H1 (cell line): Measurements from ENCODE around the gene FIG4. TPM values are rescaled to one million over a fixed set of nuclear protein-coding genes. Genes with fewer than 3 reads are reported as not detected.

ENCODE experiments used
- CEBPB ChIP-seq: IDR thresholded peaks from 2 replicates; pipeline ENCODE4 v1.6.1; 2012; ENCODE audit warnings: low read depth, low read length
- E2F6 ChIP-seq: IDR thresholded peaks from 2 replicates; pipeline ENCODE4 v1.6.1; 2012; ENCODE audit warnings: inconsistent platforms
- EZH2 ChIP-seq: fragments of 200-600 bp; sonication (generic); IDR thresholded peaks from 2 replicates; pipeline ENCODE4 v1.7.1; 2012; ENCODE audit warnings: low read depth, mild to moderate bottlenecking, moderate library complexity, low read length, inconsistent platforms; ENCODE audit not compliant: severe bottlenecking
- NANOG ChIP-seq: IDR thresholded peaks from 2 replicates; pipeline ENCODE4 v1.6.1; 2011; ENCODE audit warnings: low read length, low read depth, mild to moderate bottlenecking, inconsistent platforms; ENCODE audit not compliant: insufficient read depth, poor library complexity, severe bottlenecking
- PHF8 ChIP-seq: fragments of 200-600 bp; sonication (generic); conservative IDR thresholded peaks from 2 replicates; pipeline ENCODE4 v1.7.1; 2012; ENCODE audit warnings: low read depth, mild to moderate bottlenecking, inconsistent platforms, low read length, moderate library complexity
- POLR2A ChIP-seq, 2 experiments: IDR thresholded peaks; 1 replicate in 1 of 2; 2 replicates in 1 of 2; pipeline ENCODE4 v1.6.1; 2011; ENCODE audit warnings: low read depth in 2 of 2, low read length in 2 of 2, mild to moderate bottlenecking in 2 of 2; ENCODE audit errors: control extremely low read depth in 1 of 2
- RNF2 ChIP-seq: fragments of 200-900, 300-1000 bp; sonication (generic); IDR thresholded peaks from 2 replicates; pipeline ENCODE4 v1.7.1; 2016; ENCODE audit warnings: borderline replicate concordance, low read depth, mild to moderate bottlenecking, antibody characterized with exemption, low read length; ENCODE audit not compliant: poor library complexity, severe bottlenecking; ENCODE audit errors: missing control alignments
- SAP30 ChIP-seq: fragments of 300-600 bp; sonication (generic); IDR thresholded peaks from 2 replicates; pipeline ENCODE4 v1.7.1; 2012; ENCODE audit warnings: low read length, moderate library complexity, mild to moderate bottlenecking, inconsistent platforms; ENCODE audit not compliant: insufficient read depth, insufficient replicate concordance
- SUZ12 ChIP-seq: fragments of 200-600 bp; sonication (generic); IDR thresholded peaks from 2 replicates; pipeline ENCODE4 v1.6.1; 2012; ENCODE audit warnings: mild to moderate bottlenecking, inconsistent platforms, low read length, moderate library complexity, mixed read lengths
- TBP ChIP-seq: IDR thresholded peaks from 2 replicates; pipeline ENCODE4 v1.6.1; 2011; ENCODE audit warnings: low read depth, low read length, improper control_type of control experiment
- polyA plus RNA-seq, 7 experiments: library from polyadenylated mRNA; depleted of rRNA in 3 of 7; stranded (reverse) in 5 of 7; unstranded in 2 of 7; fragments of >200 nt in 5 of 7; fragments of 200-250 nt in 2 of 7; gene quantifications; 1 replicate in 5 of 7; 2 replicates in 1 of 7; 4 replicates in 1 of 7; pipeline versions ENCODE4 v1.2.1 to v1.2.3, GENCODE V29; 2011 to 2013; ENCODE audit warnings: missing spikeins in 2 of 7, mixed read lengths in 2 of 7
- total RNA-seq: library from RNA; stranded (reverse); fragmentation: NEBNext Ultra II Directional; extraction: Animal tissue kit (Norgen Biotek cat#: 25700); gene quantifications from 2 replicates; pipeline ENCODE4 v1.2.1, GENCODE V29; 2021
- TF ChIP-seq, protein P1 (sequence below): fragments of 300-600 bp; sonication (generic); IDR thresholded peaks from 2 replicates; pipeline ENCODE4 v1.7.1; 2012; ENCODE audit warnings: low read length, moderate library complexity, mild to moderate bottlenecking, inconsistent platforms; ENCODE audit not compliant: insufficient replicate concordance

The FIG4 gene
- total and polyA plus RNA-seq, 2 of the 8 experiments (the other 6 are each of a cell fraction or from before 2014, with no cell fraction given): 11.8 to 21.9 TPM

- TF ChIP-seq, protein P1, sequence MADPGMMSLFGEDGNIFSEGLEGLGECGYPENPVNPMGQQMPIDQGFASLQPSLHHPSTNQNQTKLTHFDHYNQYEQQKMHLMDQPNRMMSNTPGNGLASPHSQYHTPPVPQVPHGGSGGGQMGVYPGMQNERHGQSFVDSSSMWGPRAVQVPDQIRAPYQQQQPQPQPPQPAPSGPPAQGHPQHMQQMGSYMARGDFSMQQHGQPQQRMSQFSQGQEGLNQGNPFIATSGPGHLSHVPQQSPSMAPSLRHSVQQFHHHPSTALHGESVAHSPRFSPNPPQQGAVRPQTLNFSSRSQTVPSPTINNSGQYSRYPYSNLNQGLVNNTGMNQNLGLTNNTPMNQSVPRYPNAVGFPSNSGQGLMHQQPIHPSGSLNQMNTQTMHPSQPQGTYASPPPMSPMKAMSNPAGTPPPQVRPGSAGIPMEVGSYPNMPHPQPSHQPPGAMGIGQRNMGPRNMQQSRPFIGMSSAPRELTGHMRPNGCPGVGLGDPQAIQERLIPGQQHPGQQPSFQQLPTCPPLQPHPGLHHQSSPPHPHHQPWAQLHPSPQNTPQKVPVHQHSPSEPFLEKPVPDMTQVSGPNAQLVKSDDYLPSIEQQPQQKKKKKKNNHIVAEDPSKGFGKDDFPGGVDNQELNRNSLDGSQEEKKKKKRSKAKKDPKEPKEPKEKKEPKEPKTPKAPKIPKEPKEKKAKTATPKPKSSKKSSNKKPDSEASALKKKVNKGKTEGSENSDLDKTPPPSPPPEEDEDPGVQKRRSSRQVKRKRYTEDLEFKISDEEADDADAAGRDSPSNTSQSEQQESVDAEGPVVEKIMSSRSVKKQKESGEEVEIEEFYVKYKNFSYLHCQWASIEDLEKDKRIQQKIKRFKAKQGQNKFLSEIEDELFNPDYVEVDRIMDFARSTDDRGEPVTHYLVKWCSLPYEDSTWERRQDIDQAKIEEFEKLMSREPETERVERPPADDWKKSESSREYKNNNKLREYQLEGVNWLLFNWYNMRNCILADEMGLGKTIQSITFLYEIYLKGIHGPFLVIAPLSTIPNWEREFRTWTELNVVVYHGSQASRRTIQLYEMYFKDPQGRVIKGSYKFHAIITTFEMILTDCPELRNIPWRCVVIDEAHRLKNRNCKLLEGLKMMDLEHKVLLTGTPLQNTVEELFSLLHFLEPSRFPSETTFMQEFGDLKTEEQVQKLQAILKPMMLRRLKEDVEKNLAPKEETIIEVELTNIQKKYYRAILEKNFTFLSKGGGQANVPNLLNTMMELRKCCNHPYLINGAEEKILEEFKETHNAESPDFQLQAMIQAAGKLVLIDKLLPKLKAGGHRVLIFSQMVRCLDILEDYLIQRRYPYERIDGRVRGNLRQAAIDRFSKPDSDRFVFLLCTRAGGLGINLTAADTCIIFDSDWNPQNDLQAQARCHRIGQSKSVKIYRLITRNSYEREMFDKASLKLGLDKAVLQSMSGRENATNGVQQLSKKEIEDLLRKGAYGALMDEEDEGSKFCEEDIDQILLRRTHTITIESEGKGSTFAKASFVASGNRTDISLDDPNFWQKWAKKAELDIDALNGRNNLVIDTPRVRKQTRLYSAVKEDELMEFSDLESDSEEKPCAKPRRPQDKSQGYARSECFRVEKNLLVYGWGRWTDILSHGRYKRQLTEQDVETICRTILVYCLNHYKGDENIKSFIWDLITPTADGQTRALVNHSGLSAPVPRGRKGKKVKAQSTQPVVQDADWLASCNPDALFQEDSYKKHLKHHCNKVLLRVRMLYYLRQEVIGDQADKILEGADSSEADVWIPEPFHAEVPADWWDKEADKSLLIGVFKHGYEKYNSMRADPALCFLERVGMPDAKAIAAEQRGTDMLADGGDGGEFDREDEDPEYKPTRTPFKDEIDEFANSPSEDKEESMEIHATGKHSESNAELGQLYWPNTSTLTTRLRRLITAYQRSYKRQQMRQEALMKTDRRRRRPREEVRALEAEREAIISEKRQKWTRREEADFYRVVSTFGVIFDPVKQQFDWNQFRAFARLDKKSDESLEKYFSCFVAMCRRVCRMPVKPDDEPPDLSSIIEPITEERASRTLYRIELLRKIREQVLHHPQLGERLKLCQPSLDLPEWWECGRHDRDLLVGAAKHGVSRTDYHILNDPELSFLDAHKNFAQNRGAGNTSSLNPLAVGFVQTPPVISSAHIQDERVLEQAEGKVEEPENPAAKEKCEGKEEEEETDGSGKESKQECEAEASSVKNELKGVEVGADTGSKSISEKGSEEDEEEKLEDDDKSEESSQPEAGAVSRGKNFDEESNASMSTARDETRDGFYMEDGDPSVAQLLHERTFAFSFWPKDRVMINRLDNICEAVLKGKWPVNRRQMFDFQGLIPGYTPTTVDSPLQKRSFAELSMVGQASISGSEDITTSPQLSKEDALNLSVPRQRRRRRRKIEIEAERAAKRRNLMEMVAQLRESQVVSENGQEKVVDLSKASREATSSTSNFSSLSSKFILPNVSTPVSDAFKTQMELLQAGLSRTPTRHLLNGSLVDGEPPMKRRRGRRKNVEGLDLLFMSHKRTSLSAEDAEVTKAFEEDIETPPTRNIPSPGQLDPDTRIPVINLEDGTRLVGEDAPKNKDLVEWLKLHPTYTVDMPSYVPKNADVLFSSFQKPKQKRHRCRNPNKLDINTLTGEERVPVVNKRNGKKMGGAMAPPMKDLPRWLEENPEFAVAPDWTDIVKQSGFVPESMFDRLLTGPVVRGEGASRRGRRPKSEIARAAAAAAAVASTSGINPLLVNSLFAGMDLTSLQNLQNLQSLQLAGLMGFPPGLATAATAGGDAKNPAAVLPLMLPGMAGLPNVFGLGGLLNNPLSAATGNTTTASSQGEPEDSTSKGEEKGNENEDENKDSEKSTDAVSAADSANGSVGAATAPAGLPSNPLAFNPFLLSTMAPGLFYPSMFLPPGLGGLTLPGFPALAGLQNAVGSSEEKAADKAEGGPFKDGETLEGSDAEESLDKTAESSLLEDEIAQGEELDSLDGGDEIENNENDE: no peak
- TF ChIP-seq EZH2 (no peak), PHF8 (no peak), CEBPB (no peak), POLR2A (IDR thresholded peaks at IDR 0.05; ENCODE audit: control extremely low read depth in 1 of 2, low read depth in 2 of 2, low read length in 2 of 2) (no peak), SAP30 (no peak), SUZ12 (no peak), E2F6 (no peak), TBP (no peak), RNF2 (no peak), NANOG (no peak)
Measured at GRCh38 chr6:109718991-109719390, 27.9 kb downstream of the FIG4 start (continued).
